ENCODE data around the gene MRPL49.
A peak's percentile ranks its signal among the peaks of the same experiment; 100 is the strongest.
"Not testable (repeated sequence)": the region's sequence is repeated elsewhere in the genome, so short reads cannot be mapped to it uniquely, and the experiment has no call there.

Gene MRPL49

GRCh38 chr11:65117206-65118096 is 4.7 kb upstream of the MRPL49 start, which contains the start of gene ZNHIT2:
Gene ZNHIT2 (minus strand): TSS chr11:65117701. CDS start chr11:65117653, 48 bp downstream.
- DNase-seq (ENCODE audit: low read depth): peak; percentile 100

GRCh38 chr11:65118097-65118837 is 3.9 kb upstream of the MRPL49 start:
- DNase-seq (ENCODE audit: low read depth): no peak

- not testable (repeated sequence) for DNase-seq (ENCODE audit: low read depth)
Observed at GRCh38 chr11:65118891-65119669, 3.0 kb upstream of the MRPL49 start.

- no peak for DNase-seq (ENCODE audit: low read depth)
Observed at GRCh38 chr11:65119670-65119995, 2.5 kb upstream of the MRPL49 start.

- no peak for DNase-seq (ENCODE audit: low read depth)
Observed at GRCh38 chr11:65120831-65121230, 1.3 kb upstream of the MRPL49 start.

GRCh38 chr11:65121447-65121864 is 665 bp upstream of the MRPL49 start:
- DNase-seq (ENCODE audit: low read depth): no peak

- DNase-seq (ENCODE audit: low read depth): no peak
Observed at GRCh38 chr11:65124480-65125196, 2.5 kb downstream of the MRPL49 start.

- DNase-seq (ENCODE audit: low read depth): no peak
Observed at GRCh38 chr11:65125197-65126056, 3.3 kb downstream of the MRPL49 start.

GRCh38 chr11:65126624-65127274 is 4.6 kb downstream of the MRPL49 start:
- no peak for DNase-seq (ENCODE audit: low read depth)

- no peak for DNase-seq (ENCODE audit: low read depth)
Observed at GRCh38 chr11:65127473-65128181, 5.5 kb downstream of the MRPL49 start.

- DNase-seq (ENCODE audit: low read depth): no peak
Observed at GRCh38 chr11:65128182-65129145, 6.3 kb downstream of the MRPL49 start.

- DNase-seq (ENCODE audit: low read depth): no peak
Observed at GRCh38 chr11:65129649-65130441, 7.7 kb downstream of the MRPL49 start.

GRCh38 chr11:65130631-65131416 is 8.7 kb downstream of the MRPL49 start:
- no peak for DNase-seq (ENCODE audit: low read depth)

- no peak for DNase-seq (ENCODE audit: low read depth)
Observed at GRCh38 chr11:65131417-65131776, 9.3 kb downstream of the MRPL49 start.

- DNase-seq (ENCODE audit: low read depth): no peak
Observed at GRCh38 chr11:65131895-65132237, 9.7 kb downstream of the MRPL49 start.

- no peak for DNase-seq (ENCODE audit: low read depth)
Observed at GRCh38 chr11:65132238-65132987, 10.3 kb downstream of the MRPL49 start.
